ENCODE measurements around the gene TNC. TPM values are rescaled to one million over a fixed set of nuclear protein-coding genes. Genes with fewer than 3 reads are reported as not detected.

TNC gene
- total and polyA plus RNA-seq, 10 of the 15 experiments (the other 5 are each of a cell fraction or from before 2014, with no cell fraction given) = 0.05 to 4.2 (median 0.14) TPM

DNA sequence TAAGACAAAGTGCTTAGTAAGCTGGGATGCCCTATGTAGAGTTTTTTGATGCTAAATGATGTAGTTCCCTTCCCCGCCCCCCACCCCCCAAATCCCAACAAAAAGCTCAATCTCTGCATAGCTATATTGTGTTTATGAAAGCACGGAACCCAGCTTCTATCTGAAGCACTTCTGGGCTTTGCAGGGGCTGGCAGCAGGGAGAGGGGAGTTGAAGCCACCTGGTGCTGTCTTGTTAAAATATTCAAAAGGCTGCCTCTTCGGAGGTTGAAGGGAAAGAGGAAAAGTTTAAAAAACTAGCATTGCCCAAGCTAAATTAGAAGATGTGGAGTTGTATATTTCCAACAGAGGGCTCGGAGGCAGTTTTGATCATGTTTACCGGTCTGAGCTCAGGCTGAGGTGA, 5.0 kb upstream of the TNC start (continued):
- TF ChIP-seq, protein P1, sequence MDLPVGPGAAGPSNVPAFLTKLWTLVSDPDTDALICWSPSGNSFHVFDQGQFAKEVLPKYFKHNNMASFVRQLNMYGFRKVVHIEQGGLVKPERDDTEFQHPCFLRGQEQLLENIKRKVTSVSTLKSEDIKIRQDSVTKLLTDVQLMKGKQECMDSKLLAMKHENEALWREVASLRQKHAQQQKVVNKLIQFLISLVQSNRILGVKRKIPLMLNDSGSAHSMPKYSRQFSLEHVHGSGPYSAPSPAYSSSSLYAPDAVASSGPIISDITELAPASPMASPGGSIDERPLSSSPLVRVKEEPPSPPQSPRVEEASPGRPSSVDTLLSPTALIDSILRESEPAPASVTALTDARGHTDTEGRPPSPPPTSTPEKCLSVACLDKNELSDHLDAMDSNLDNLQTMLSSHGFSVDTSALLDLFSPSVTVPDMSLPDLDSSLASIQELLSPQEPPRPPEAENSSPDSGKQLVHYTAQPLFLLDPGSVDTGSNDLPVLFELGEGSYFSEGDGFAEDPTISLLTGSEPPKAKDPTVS (IDR thresholded peaks at IDR 0.05; ENCODE audit: low read depth, low read length) = no peak
- TF ChIP-seq ESRRA (IDR thresholded peaks at IDR 0.05; ENCODE audit: low read length) (no peak), EZH2 (IDR thresholded peaks at IDR 0.05; ENCODE audit: borderline replicate concordance, control insufficient read depth, low read depth, low read length) (no peak), PAX5 (IDR thresholded peaks at IDR 0.05; ENCODE audit: borderline replicate concordance, low read depth, low read length) (no peak)

DNA sequence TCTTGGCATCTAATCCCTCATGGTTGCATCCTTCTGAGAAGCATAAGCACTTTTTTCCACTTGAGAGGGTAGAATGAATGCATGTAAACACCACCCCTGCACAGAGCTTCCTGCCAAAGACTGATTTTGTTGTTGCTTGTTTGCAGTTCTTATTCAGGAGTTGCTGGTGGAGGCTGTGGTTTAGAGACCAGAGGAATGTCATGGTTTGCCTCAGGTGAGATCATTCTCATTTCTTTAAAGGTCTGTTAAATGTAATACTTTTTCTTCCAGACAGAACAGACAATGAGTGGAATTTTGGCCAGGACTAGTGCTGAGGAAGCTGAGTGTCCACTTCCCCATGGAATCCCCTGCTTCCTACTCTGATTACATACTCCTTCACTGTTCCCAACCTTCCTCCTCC, 3.2 kb upstream of the TNC start:
- Histone ChIP-seq H3K9me3 (replicated peaks; ENCODE audit: control insufficient read depth, insufficient read depth, low read length) (no peaks in the 10 kb centered on the region; the same call in 2 of the 3 replicates), H3K4me2 (ENCODE audit: control insufficient read depth, insufficient read depth) (no peak overlapping the region), H3K4me1 (ENCODE audit: control insufficient read depth, insufficient read depth, low read length) (no peaks in the 10 kb centered on the region), H3K36me3 (ENCODE audit: control insufficient read depth in 2 of 2, insufficient read depth in 2 of 2, low read length in 1 of 2) (no peaks in the 10 kb centered on the region), H2AFZ (ENCODE audit: control insufficient read depth, low read depth, low read length) (no peak overlapping the region), H3K79me2 (ENCODE audit: control insufficient read depth, insufficient read depth, low read length) (no peaks in the 10 kb centered on the region), H4K20me1 (ENCODE audit: control insufficient read depth, insufficient read depth) (no peaks in the 10 kb centered on the region), H3K27me3 (replicated peaks in 1 of 2; ENCODE audit: control insufficient read depth in 2 of 2, insufficient read depth in 2 of 2, low read length in 1 of 2) (peaks cover 7 to 25% of the 10 kb centered on the region in 2 experiments), H3K9ac (ENCODE audit: control insufficient read depth, insufficient read depth, low read length) (no peak overlapping the region), H3K4me3 (no peak overlapping the region), H3K27ac (ENCODE audit: control insufficient read depth, insufficient read depth) (no peak overlapping the region)
- ChIA-PET RAD21 (ENCODE audit: unreplicated experiment) (no interaction called here), POLR2A (no interaction called here), CTCF (no interaction called here), SMC1A (ENCODE audit: uncharacterized antibody, unreplicated experiment) (no interaction called here)
- no peak for FAIRE-seq
- ATAC-seq = no peak
- BruUV-seq (replicated peaks) = no TSS peak
- in situ Hi-C loops (cut with MboI) (no loop called here), intact Hi-C loops (cut with micrococcal nuclease; ENCODE audit: unreplicated experiment) (no loop called here)
- no peak for DNase-seq (ENCODE audit: low read depth, low spot score)
- TF ChIP-seq IRF4 (IDR thresholded peaks at IDR 0.05; ENCODE audit: low read depth, low read length) (no peak), SUZ12 (IDR thresholded peaks at IDR 0.05; ENCODE audit: unreplicated experiment) (no peak), RB1 (IDR thresholded peaks at IDR 0.05; ENCODE audit: borderline replicate concordance) (no peak), ASH2L (IDR thresholded peaks at IDR 0.05; ENCODE audit: borderline replicate concordance, low read depth) (no peak), NFYA (IDR thresholded peaks at IDR 0.05; ENCODE audit: borderline replicate concordance, low read depth, low read length) (no peak), PML (IDR thresholded peaks at IDR 0.05; ENCODE audit: low read length) (no peak), CBX3 (IDR thresholded peaks at IDR 0.05; ENCODE audit: borderline replicate concordance, low read depth) (no peak), POLR2AphosphoS2 (IDR thresholded peaks at IDR 0.05; ENCODE audit: low read depth, low read length) (no peak), TCF7 (IDR thresholded peaks at IDR 0.05; ENCODE audit: borderline replicate concordance) (no peak), NRF1 (conservative IDR thresholded peaks at IDR 0.05; ENCODE audit: low read depth, low read length) (no peak), POLR2A (IDR thresholded peaks at IDR 0.05; ENCODE audit: low read depth, low read length) (no peak), CHD1 (IDR thresholded peaks at IDR 0.05; ENCODE audit: low read depth, low read length) (no peak), BACH1 (IDR thresholded peaks at IDR 0.05; ENCODE audit: borderline replicate concordance) (no peak), RCOR1 (conservative IDR thresholded peaks at IDR 0.05; ENCODE audit: low read depth, low read length) (no peak), SUPT20H (IDR thresholded peaks at IDR 0.05; ENCODE audit: borderline replicate concordance, control insufficient read depth, low read depth, low read length) (no peak), MTA2 (IDR thresholded peaks at IDR 0.05; ENCODE audit: low read depth) (no peak)
- TF ChIP-seq, protein P1 (IDR thresholded peaks at IDR 0.05; ENCODE audit: low read depth, low read length) = no peak
- TF ChIP-seq, protein P2, sequence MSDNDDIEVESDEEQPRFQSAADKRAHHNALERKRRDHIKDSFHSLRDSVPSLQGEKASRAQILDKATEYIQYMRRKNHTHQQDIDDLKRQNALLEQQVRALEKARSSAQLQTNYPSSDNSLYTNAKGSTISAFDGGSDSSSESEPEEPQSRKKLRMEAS (IDR thresholded peaks at IDR 0.05; ENCODE audit: low read depth, low read length) = no peak
- TF ChIP-seq, protein P3, sequence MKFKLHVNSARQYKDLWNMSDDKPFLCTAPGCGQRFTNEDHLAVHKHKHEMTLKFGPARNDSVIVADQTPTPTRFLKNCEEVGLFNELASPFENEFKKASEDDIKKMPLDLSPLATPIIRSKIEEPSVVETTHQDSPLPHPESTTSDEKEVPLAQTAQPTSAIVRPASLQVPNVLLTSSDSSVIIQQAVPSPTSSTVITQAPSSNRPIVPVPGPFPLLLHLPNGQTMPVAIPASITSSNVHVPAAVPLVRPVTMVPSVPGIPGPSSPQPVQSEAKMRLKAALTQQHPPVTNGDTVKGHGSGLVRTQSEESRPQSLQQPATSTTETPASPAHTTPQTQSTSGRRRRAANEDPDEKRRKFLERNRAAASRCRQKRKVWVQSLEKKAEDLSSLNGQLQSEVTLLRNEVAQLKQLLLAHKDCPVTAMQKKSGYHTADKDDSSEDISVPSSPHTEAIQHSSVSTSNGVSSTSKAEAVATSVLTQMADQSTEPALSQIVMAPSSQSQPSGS (IDR thresholded peaks at IDR 0.05; ENCODE audit: low read length) = no peak
